Erythroblast (primary cell): ENCODE data around the gene CLDN4.

Experiments used
- DNase-seq, 2 experiments: peaks; one replicate each; lab custom pipeline; 2025; lab: John Stamatoyannopoulos, UW
- GATA1 ChIP-seq: IDR thresholded peaks from 2 replicates; pipeline ENCODE4 v1.6.1; 2011; ENCODE audit warnings: low read depth, mild to moderate bottlenecking, control low read depth, low read length, moderate library complexity
- POLR2A ChIP-seq: IDR thresholded peaks from 2 replicates; pipeline ENCODE4 v1.6.1; 2011; ENCODE audit warnings: mild to moderate bottlenecking, low read length

The CLDN4 gene

DNA sequence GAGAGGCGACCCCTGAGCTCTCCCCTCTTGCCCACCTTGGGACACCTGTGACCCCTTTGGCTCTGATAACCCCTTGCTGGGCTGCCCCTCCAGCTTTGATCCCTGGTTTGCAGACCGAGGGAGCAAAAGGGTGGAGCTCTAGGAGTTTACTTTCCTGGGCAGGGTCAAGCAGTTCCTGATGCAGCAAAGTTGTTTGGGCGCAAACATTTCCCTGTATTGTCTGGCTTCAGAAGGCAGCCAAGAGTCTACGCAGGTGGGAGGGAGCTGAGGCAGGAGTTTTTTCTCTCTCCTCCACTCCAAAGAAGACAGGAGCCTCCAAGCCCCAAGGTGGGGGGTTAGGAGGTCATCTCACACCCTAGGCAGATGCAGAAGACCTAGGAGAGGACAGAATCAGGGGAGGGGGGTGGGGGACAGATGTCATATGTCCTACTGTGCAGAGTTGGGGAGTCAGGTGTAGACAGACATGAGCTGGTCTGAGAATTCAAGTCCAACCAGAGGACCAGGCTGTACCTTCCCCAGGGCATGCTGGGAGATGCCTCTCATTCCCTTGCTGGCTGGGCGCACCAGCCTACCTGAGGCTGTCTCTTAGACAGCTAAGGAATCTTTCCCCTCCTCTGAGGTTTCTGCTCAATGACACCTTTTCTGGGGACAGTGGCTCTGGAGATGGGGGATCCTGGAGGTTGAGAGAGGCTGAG is 50.7 kb downstream of the CLDN4 start:
- no peak for DNase-seq
- TF ChIP-seq GATA1 (no peak), POLR2A (no peak)

DNA sequence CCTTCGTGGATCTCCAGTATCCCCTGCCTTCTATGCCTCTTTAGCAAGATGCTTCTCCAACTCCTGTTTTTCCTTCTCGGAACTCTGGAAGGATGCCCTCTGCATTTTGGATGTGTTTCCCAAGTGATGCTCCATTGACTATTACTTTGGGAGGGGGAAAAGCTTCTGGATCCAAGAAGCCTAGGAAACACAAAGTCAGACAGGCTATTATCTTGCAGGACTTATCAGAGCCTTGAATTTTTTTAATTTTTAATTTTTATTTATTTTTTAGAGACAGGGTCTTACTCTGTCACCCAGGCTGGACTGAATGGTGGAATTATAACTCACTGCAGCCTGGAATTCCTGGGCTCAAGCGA is 51.2 kb downstream of the CLDN4 start:
- TF ChIP-seq GATA1 (no peak), POLR2A (no peak)

More for the DNA sequence above, 51.2 kb downstream of the CLDN4 start:
- no peak for DNase-seq
